GM23338 (cell line): ENCODE data around the gene FAM53B.

ENCODE experiments used
- CREB1 ChIP-seq: fragments of 250-450 bp; sonication (Bioruptor Pico); IDR thresholded peaks from 2 replicates; pipeline ENCODE4 v1.5.0; 2020; ENCODE audit warnings: low read depth, mild to moderate bottlenecking, moderate library complexity
- EZH2phosphoT487 ChIP-seq: fragments of 200-600 bp; sonication (generic); IDR thresholded peaks from one replicate; pipeline ENCODE4 v1.8.1; 2018; ENCODE audit warnings: antibody characterized with exemption; ENCODE audit not compliant: unreplicated experiment
- JUNB ChIP-seq: IDR thresholded peaks from one replicate; pipeline ENCODE4 v1.6.1; 2016; ENCODE audit warnings: antibody characterized with exemption; ENCODE audit not compliant: unreplicated experiment
- POLR2AphosphoS5 ChIP-seq: IDR thresholded peaks from 2 replicates; pipeline ENCODE4 v1.6.1; 2016; ENCODE audit warnings: antibody characterized with exemption, low read depth
- ZNF331 ChIP-seq: fragments of 250-450 bp; sonication (Bioruptor Pico); IDR thresholded peaks from 2 replicates; pipeline ENCODE4 v1.5.0; 2020; ENCODE audit warnings: low read depth, mild to moderate bottlenecking, moderate library complexity
- TF ChIP-seq, protein P1 (sequence below), 2 experiments: fragments of 200-600 bp in 1 of 2; sonication (generic) in 1 of 2; conservative IDR thresholded peaks; 2 replicates each; pipeline versions ENCODE4 v1.5.1 to v1.6.1; 2016 to 2017; ENCODE audit warnings: antibody characterized with exemption in 2 of 2, low read depth in 2 of 2, mild to moderate bottlenecking in 2 of 2, moderate library complexity in 1 of 2

DNA sequence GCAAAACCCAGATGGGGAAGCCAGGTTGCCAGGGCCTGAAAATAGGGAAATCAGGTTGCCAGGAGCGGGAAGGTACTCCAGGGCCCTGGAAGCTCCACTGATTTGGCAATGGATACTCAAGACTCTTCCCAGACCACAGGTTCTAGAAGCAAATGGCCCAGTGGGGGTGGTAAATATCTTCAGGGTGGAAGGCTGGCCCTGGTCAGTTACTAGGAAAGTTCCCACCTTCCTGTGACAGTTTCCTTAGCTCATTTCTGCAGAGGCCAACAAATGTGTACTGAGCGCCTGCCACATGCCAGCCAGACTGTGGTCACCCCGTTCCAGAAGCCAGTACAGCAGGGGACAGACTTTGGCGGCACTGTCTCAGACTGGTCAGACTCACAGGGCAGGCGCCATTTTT lies 113.6 kb downstream of the FAM53B start:
- TF ChIP-seq EZH2phosphoT487 = no peak
- TF ChIP-seq CREB1 (CRISPR knock-in tag) = no peak
- no peak for TF ChIP-seq POLR2AphosphoS5
- TF ChIP-seq, protein P1, sequence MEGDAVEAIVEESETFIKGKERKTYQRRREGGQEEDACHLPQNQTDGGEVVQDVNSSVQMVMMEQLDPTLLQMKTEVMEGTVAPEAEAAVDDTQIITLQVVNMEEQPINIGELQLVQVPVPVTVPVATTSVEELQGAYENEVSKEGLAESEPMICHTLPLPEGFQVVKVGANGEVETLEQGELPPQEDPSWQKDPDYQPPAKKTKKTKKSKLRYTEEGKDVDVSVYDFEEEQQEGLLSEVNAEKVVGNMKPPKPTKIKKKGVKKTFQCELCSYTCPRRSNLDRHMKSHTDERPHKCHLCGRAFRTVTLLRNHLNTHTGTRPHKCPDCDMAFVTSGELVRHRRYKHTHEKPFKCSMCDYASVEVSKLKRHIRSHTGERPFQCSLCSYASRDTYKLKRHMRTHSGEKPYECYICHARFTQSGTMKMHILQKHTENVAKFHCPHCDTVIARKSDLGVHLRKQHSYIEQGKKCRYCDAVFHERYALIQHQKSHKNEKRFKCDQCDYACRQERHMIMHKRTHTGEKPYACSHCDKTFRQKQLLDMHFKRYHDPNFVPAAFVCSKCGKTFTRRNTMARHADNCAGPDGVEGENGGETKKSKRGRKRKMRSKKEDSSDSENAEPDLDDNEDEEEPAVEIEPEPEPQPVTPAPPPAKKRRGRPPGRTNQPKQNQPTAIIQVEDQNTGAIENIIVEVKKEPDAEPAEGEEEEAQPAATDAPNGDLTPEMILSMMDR (conservative IDR thresholded peaks at IDR 0.05; ENCODE audit: low read depth in 2 of 2) = no peak
- no peak for TF ChIP-seq ZNF331 (CRISPR knock-in tag)
- TF ChIP-seq JUNB = no peak
